ENCODE results near the gene RPS6KB2. TPM values are rescaled to one million over a fixed set of nuclear protein-coding genes. Genes with fewer than 3 reads are reported as not detected.

Gene RPS6KB2
- polyA plus RNA-seq, 1 experiment: 59.9 TPM

- ChIA-PET CTCF (no interaction called here), POLR2A (no interaction called here)
- Histone ChIP-seq H3K36me3 (ENCODE audit: control insufficient read depth, insufficient read depth, low read length) (no peaks in the 10 kb centered on the region), H3K4me3 (ENCODE audit: low read depth, low read length) (no peak overlapping the region), H3K27me3 (ENCODE audit: control insufficient read depth, insufficient read depth, low read length) (0 out of 2 replicates have a peak, but pooled peaks cover 3% of the 10 kb centered on the region)
- no peak for TF ChIP-seq CTCF (IDR thresholded peaks at IDR 0.05; ENCODE audit: insufficient read depth, low read depth, low read length)
- no peak for DNase-seq (ENCODE audit: low read depth)
These were observed 25.8 kb downstream of the RPS6KB2 start for GRCh38 chr11:67453816-67454732.

- DNase-seq (ENCODE audit: low read depth): no peak
- ChIA-PET POLR2A (no interaction called here), CTCF (no interaction called here)
- Histone ChIP-seq H3K4me3 (ENCODE audit: low read depth, low read length) (no peak within 1 kb of the TSS), H3K27me3 (ENCODE audit: control insufficient read depth, insufficient read depth, low read length) (0 out of 2 replicates have a peak, but pooled peaks cover 3% of the 10 kb centered on the region), H3K36me3 (ENCODE audit: control insufficient read depth, insufficient read depth, low read length) (no peaks in the 10 kb centered on the region)
- TF ChIP-seq CTCF (IDR thresholded peaks at IDR 0.05; ENCODE audit: insufficient read depth, low read depth, low read length): no peak
These were observed 26.8 kb downstream of the RPS6KB2 start, which contains the start of gene CABP4 for GRCh38 chr11:67455054-67455453. Gene CABP4 (plus strand): TSS chr11:67455354. CDS start chr11:67455424, 70 bp downstream.

GRCh38 chr11:67456068-67456705 is 27.9 kb downstream of the RPS6KB2 start:
- H3K27me3 ChIP-seq (ENCODE audit: control insufficient read depth, insufficient read depth, low read length): 0 out of 2 replicates have a peak, but pooled peaks cover 3% of the 10 kb centered on the region
- TF ChIP-seq CTCF (IDR thresholded peaks at IDR 0.05; ENCODE audit: insufficient read depth, low read depth, low read length): no peak
- ChIA-PET POLR2A (no interaction called here), CTCF (interaction anchor here (1.2 kb wide), 1 partner anchor 9 kb away, joined by 4 read pairs; no protein-coding TSS in a partner anchor)
- H3K4me3 ChIP-seq (ENCODE audit: low read depth, low read length): no peak overlapping the region
- no peaks in the 10 kb centered on the region for H3K36me3 ChIP-seq (ENCODE audit: control insufficient read depth, insufficient read depth, low read length)
- no peak for DNase-seq (ENCODE audit: low read depth)

- POLR2A ChIA-PET: no interaction called here
- Histone ChIP-seq H3K4me3 (ENCODE audit: low read depth, low read length) (no peak overlapping the region), H3K27me3 (ENCODE audit: control insufficient read depth, insufficient read depth, low read length) (0 out of 2 replicates have a peak, but pooled peaks cover 3% of the 10 kb centered on the region), H3K36me3 (ENCODE audit: control insufficient read depth, insufficient read depth, low read length) (no peaks in the 10 kb centered on the region)
- CTCF ChIA-PET: interaction anchor here (0.6 kb wide), 1 partner anchor 1019 kb away, joined by 3 read pairs; the partner anchor contains the start of gene MRPL11
- no peak for DNase-seq (ENCODE audit: low read depth)
- TF ChIP-seq CTCF (IDR thresholded peaks at IDR 0.05; ENCODE audit: insufficient read depth, low read depth, low read length): no peak
These were observed 29.2 kb downstream of the RPS6KB2 start for GRCh38 chr11:67457453-67457852.

GRCh38 chr11:67458266-67458665 is 30.0 kb downstream of the RPS6KB2 start:
- DNase-seq (ENCODE audit: low read depth): no peak
- H3K36me3 ChIP-seq (ENCODE audit: control insufficient read depth, insufficient read depth, low read length): no peaks in the 10 kb centered on the region
- H3K4me3 ChIP-seq (ENCODE audit: low read depth, low read length): no peak overlapping the region
- ChIA-PET CTCF (no interaction called here), POLR2A (no interaction called here)
- H3K27me3 ChIP-seq (ENCODE audit: control insufficient read depth, insufficient read depth, low read length): 0 out of 2 replicates have a peak, but pooled peaks cover 3% of the 10 kb centered on the region
- no peak for TF ChIP-seq CTCF (IDR thresholded peaks at IDR 0.05; ENCODE audit: insufficient read depth, low read depth, low read length)
